ENCODE measurements around the gene TCF25. TPM values are rescaled to one million over a fixed set of nuclear protein-coding genes. Genes with fewer than 3 reads are reported as not detected.

Gene TCF25
- total RNA-seq, 1 donor from 2014 or later = 82.6 TPM

DNA sequence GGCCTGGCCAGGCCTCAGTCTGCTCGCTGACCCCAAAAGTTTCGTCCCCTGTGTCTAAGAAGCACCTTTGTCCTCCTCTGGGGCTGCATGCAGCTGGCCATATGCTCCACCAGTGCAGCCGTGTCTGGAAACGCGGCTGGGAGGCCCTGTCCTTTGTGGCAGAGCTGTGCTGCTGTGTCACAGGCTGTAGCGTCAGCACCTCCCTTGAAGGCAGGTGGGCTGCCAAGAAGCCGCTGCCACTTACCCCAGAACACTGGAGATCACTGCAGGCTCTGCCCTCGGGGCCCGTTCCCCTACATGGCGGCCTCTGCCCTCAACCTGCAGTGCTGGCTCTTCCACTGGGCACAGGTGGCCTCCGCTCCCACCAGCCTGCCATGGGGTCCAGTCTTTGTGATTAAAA is 29.6 kb downstream of the TCF25 start:
- Histone ChIP-seq H3K36me3 (peaks cover 78% of the 10 kb centered on the region), H3K27me3 (ENCODE audit: low read depth) (no peaks in the 10 kb centered on the region), H3K4me3 (no peak overlapping the region), H3K4me1 (no peaks in the 10 kb centered on the region), H3K27ac (replicated peaks) (no peak overlapping the region), H3K9me3 (replicated peaks) (no peaks in the 10 kb centered on the region)
- TF ChIP-seq, protein P1, sequence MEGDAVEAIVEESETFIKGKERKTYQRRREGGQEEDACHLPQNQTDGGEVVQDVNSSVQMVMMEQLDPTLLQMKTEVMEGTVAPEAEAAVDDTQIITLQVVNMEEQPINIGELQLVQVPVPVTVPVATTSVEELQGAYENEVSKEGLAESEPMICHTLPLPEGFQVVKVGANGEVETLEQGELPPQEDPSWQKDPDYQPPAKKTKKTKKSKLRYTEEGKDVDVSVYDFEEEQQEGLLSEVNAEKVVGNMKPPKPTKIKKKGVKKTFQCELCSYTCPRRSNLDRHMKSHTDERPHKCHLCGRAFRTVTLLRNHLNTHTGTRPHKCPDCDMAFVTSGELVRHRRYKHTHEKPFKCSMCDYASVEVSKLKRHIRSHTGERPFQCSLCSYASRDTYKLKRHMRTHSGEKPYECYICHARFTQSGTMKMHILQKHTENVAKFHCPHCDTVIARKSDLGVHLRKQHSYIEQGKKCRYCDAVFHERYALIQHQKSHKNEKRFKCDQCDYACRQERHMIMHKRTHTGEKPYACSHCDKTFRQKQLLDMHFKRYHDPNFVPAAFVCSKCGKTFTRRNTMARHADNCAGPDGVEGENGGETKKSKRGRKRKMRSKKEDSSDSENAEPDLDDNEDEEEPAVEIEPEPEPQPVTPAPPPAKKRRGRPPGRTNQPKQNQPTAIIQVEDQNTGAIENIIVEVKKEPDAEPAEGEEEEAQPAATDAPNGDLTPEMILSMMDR (IDR thresholded peaks at IDR 0.05; ENCODE audit: borderline replicate concordance) = no peak
- intact Hi-C loops (cut with micrococcal nuclease) = no loop called here
- DNase-seq = no peak

DNA sequence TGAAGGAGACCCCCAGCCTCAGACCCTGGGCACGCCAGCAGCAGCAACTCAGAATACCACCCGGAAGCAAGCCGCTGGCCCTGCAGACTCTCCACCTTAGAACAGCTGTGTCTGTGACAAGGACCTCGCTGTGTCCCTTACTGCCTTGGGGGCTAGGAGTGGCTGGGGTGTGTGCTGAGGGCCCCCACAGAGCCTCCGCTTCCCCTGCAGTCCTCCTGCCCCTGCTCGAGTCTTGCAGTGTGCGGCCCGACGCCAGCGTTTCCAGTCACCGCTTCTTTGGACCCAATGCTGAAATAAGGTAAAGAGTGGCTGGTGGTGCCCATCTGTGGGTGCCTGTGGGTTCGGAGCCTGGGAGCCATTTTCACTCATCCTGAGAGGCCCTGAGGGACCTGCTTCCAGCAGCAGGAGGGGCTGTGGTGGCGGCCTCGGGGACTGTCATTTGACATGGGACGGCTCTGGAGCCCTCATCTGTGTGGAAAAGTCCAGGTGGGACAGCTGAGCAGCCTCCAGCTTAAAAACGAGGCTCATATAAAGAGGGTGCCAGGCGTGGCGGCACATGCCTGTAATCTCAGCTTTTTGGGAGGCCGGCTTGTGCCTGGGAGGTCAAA is 30.6 kb downstream of the TCF25 start:
- Histone ChIP-seq H3K27ac (replicated peaks) (no peak overlapping the region), H3K4me3 (no peak overlapping the region), H3K9me3 (replicated peaks) (no peaks in the 10 kb centered on the region), H3K36me3 (peaks cover 73% of the 10 kb centered on the region), H3K4me1 (no peaks in the 10 kb centered on the region), H3K27me3 (ENCODE audit: low read depth) (no peaks in the 10 kb centered on the region)
- intact Hi-C loops (cut with micrococcal nuclease) = no loop called here
- TF ChIP-seq, protein P1 (IDR thresholded peaks at IDR 0.05; ENCODE audit: borderline replicate concordance) = no peak
- no peak for DNase-seq

DNA sequence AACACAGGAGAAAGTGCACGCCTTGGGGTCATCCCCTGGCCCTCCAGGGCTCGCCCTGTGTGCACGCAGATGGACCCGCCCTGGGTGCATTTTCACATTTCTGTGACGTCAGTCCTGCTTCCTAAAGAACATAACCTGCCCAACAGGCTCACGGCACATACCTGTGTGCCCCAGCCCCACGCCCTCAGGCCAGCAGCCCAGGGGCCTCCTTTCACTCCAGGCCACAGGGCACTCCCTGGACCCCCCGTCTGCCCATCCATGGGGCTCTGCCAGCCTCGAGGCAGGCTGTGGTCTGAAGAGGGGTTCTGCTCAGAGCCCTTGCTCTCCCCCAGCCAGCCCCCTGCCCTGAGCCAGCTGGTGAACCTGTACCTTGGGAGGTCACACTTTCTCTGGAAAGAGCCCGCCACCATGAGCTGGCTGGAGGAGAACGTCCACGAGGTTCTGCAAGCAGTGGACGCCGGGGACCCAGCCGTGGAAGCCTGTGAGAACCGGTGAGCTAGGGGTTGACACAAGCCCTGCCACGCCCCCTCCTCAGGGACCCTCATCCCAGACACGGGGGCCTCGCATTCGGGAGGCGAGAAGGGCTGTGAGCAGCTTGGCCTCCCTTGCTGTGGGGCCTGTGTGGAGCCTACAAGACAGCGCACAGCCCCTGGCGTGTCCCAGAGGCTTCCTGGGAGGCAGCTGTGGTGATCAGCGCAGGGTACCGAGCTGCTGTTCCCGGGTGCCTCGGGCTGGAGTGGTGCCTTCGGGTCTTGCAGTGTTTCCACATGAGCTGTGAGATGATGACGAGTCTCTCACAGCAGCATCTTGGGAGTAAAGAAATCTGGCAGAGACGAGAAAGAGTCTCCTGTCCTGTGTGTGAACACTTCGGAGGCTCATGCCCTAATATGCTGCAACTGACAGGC is 31.5 kb downstream of the TCF25 start:
- H3K9me3 ChIP-seq (replicated peaks) = no peaks in the 10 kb centered on the region
- H3K27me3 ChIP-seq (ENCODE audit: low read depth) = no peaks in the 10 kb centered on the region
- peaks cover 67% of the 10 kb centered on the region for H3K36me3 ChIP-seq
- H3K4me3 ChIP-seq = no peak overlapping the region
- DNase-seq = no peak
- H3K27ac ChIP-seq (replicated peaks) = no peak overlapping the region
- intact Hi-C loops (cut with micrococcal nuclease) = no loop called here
- H3K4me1 ChIP-seq = peaks cover 5% of the 10 kb centered on the region
- TF ChIP-seq, protein P1 (IDR thresholded peaks at IDR 0.05; ENCODE audit: borderline replicate concordance) = no peak

DNA sequence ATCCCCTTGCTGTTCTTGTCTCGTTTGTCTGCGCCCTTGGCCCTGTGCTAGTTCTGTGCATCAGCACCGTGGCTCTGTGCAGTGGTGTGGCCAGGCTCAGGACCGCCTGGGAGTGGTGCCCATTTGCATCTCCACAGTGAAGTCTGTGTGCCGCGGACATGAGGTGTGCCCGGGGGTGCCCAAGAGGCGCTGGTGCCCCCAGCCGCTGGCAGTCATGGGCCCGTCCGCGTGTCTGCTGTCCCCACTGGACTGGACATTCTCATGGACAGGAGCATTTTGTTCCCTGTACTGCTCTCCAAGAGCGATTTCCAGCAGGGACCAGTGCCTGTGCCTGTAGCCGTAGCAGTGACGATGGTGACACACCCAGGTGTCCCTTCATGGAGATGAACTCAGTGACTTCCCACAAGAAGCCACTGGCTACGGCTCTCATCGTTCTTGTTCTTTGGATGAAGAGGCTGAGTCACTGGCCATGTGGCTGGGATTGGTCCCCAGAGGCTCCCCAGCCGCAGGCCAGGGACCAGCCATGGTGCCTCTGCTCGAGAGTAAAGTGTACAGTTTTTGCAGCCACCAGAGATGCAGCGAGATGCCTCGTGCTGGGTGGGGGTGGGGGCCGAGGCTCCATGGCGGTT is 32.2 kb downstream of the TCF25 start:
- no peak for DNase-seq
- Histone ChIP-seq H3K36me3 (peaks cover 62% of the 10 kb centered on the region), H3K27ac (replicated peaks) (no peak overlapping the region), H3K4me1 (peaks cover 12% of the 10 kb centered on the region), H3K9me3 (replicated peaks) (no peaks in the 10 kb centered on the region), H3K27me3 (ENCODE audit: low read depth) (no peaks in the 10 kb centered on the region), H3K4me3 (no peak overlapping the region)
- TF ChIP-seq, protein P1 (IDR thresholded peaks at IDR 0.05; ENCODE audit: borderline replicate concordance) = no peak
- intact Hi-C loops (cut with micrococcal nuclease) = no loop called here

DNA sequence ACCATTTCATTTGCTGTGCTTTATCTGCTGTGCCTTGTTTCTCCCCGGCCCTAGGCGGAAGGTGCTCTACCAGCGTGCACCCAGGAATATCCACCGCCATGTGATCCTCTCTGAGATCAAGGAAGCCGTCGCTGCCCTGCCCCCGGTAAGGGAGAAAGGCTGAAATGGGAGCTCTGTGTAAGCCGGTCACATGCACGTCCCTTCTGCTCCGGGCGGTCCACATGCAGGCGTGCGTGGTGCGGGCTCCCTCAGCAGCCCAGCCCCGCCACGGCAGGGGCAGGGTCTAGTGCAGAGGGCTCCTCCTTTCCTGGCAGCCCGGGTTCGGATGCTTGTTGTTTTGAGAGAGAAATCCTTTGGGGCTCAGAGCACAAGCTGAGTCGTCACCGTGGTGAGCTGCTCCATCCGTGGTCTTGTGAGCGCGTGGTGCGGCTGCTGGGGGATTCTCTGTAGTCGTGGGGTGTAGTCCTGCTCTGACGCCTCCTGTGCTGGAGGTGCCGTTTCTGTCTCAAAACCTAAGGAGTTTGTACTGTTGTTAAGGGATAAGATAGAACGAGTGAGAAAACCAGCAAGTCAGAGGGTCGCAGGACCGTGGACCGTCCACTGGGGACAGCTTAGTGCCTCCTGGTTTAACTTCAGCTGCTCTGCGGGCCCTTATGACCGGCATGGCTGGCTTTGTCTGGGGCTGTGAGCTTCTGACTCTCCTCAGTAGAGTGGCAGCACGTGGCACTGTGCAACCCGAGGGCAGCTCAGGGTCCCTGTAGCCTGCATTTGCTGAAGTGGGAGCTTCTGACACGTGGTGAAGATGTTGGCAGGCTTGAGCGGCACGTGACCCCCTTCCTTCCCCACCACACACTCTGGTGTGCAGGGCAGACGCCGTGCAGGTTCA is 33.0 kb downstream of the TCF25 start:
- Histone ChIP-seq H3K4me1 (peaks cover 15% of the 10 kb centered on the region), H3K36me3 (peaks cover 63% of the 10 kb centered on the region), H3K27ac (replicated peaks) (no peak overlapping the region), H3K27me3 (ENCODE audit: low read depth) (no peaks in the 10 kb centered on the region), H3K9me3 (replicated peaks) (no peaks in the 10 kb centered on the region), H3K4me3 (no peak overlapping the region)
- TF ChIP-seq, protein P1 (IDR thresholded peaks at IDR 0.05; ENCODE audit: borderline replicate concordance) = no peak
- no peak for DNase-seq
- intact Hi-C loops (cut with micrococcal nuclease) = no loop called here

Data from left ventricle myocardium inferior (tissue), 1 donor.